ENCODE measurements around the gene LHPP.

Gene LHPP

GRCh38 chr10:124640538-124641231 lies 179.1 kb downstream of the LHPP start:
- Histone ChIP-seq H2BK5ac (ENCODE audit: low read depth, low read length, poor library complexity, severe bottlenecking) (no peak overlapping the region), H3K14ac (ENCODE audit: low read length in 2 of 2) (no peak overlapping the region), H2BK15ac (ENCODE audit: low read depth, poor library complexity, severe bottlenecking) (no peak overlapping the region), H3K9ac (ENCODE audit: low read length) (no peak overlapping the region), H3K18ac (ENCODE audit: low read depth in 1 of 2, low read length in 2 of 2) (peak overlapping the region in 1 of 2 experiments; percentile 30), H3K4me3 (ENCODE audit: insufficient read depth in 1 of 2, low read depth in 1 of 2, low read length in 2 of 2) (peak overlapping the region in 1 of 2 experiments; percentile 26), H2BK12ac (ENCODE audit: low read length in 2 of 2) (no peak overlapping the region), H3K27me3 (ENCODE audit: control insufficient read depth in 1 of 2, insufficient read depth in 1 of 2, low read length in 2 of 2) (no peaks in the 10 kb centered on the region), H4K8ac (ENCODE audit: low read length) (no peak overlapping the region), H3K4me2 (ENCODE audit: low read length, poor library complexity, severe bottlenecking) (no peak overlapping the region), H3K36me3 (ENCODE audit: control insufficient read depth in 1 of 2, insufficient read depth in 2 of 2, low read depth in 1 of 2, low read length in 2 of 2) (peaks cover 3 to 24% of the 10 kb centered on the region in 2 experiments), H3K9me3 (ENCODE audit: control insufficient read depth, low read length) (no peaks in the 10 kb centered on the region), H4K91ac (ENCODE audit: low read length) (no peak overlapping the region), H3K4ac (ENCODE audit: low read depth in 1 of 2, low read length in 2 of 2) (no peak overlapping the region), H2BK120ac (ENCODE audit: low read depth, low read length) (no peak overlapping the region), H3K23ac (ENCODE audit: low read length in 2 of 2) (no peak overlapping the region), H3K4me1 (ENCODE audit: control insufficient read depth, insufficient read depth, low read depth, low read length) (peaks cover 5% of the 10 kb centered on the region), H2AFZ (ENCODE audit: low read depth, low read length) (no peak overlapping the region), H2AK5ac (ENCODE audit: low read length, severe bottlenecking) (no peak overlapping the region), H3K27ac (ENCODE audit: low read length, poor library complexity, severe bottlenecking) (no peak overlapping the region), H3K79me1 (replicated peaks; ENCODE audit: low read length, poor library complexity, severe bottlenecking) (peaks cover 59% of the 10 kb centered on the region)
- DNase-seq: no peak
- WGBS: 78% methylated on average over 19 of the region's 20 CpGs

GRCh38 chr10:124641282-124642087 lies 179.9 kb downstream of the LHPP start:
- 80% methylated on average over 15 of the region's 15 CpGs for WGBS
- Histone ChIP-seq H3K14ac (ENCODE audit: low read length in 2 of 2) (peak overlapping the region in 1 of 2 experiments; percentile 19), H4K91ac (ENCODE audit: low read length) (peak overlapping the region; percentile 0), H3K27ac (ENCODE audit: low read length, poor library complexity, severe bottlenecking) (no peak overlapping the region), H3K9ac (ENCODE audit: low read length) (peak overlapping the region; percentile 23), H2AK5ac (ENCODE audit: low read length, severe bottlenecking) (no peak overlapping the region), H3K36me3 (ENCODE audit: control insufficient read depth in 1 of 2, insufficient read depth in 2 of 2, low read depth in 1 of 2, low read length in 2 of 2) (peaks cover 3 to 22% of the 10 kb centered on the region in 2 experiments), H2BK12ac (ENCODE audit: low read length in 2 of 2) (no peak overlapping the region), H2BK5ac (ENCODE audit: low read depth, low read length, poor library complexity, severe bottlenecking) (no peak overlapping the region), H3K23ac (ENCODE audit: low read length in 2 of 2) (no peak overlapping the region), H3K4me1 (ENCODE audit: control insufficient read depth, insufficient read depth, low read depth, low read length) (peaks cover 12% of the 10 kb centered on the region), H3K4me3 (ENCODE audit: insufficient read depth in 1 of 2, low read depth in 1 of 2, low read length in 2 of 2) (peak overlapping the region in 1 of 2 experiments; percentile 26), H3K9me3 (ENCODE audit: control insufficient read depth, low read length) (no peaks in the 10 kb centered on the region), H2AFZ (ENCODE audit: low read depth, low read length) (no peak overlapping the region), H2BK120ac (ENCODE audit: low read depth, low read length) (no peak overlapping the region), H3K4me2 (ENCODE audit: low read length, poor library complexity, severe bottlenecking) (no peak overlapping the region), H3K4ac (ENCODE audit: low read depth in 1 of 2, low read length in 2 of 2) (peak overlapping the region in 1 of 2 experiments; percentile 21), H4K8ac (ENCODE audit: low read length) (peak overlapping the region; percentile 45), H3K18ac (ENCODE audit: low read depth in 1 of 2, low read length in 2 of 2) (peak overlapping the region; percentile 1 to 30), H3K27me3 (ENCODE audit: control insufficient read depth in 1 of 2, insufficient read depth in 1 of 2, low read length in 2 of 2) (no peaks in the 10 kb centered on the region), H2BK15ac (ENCODE audit: low read depth, poor library complexity, severe bottlenecking) (no peak overlapping the region), H3K79me1 (replicated peaks; ENCODE audit: low read length, poor library complexity, severe bottlenecking) (peaks cover 64% of the 10 kb centered on the region)
- peak; percentile 59 for DNase-seq

GRCh38 chr10:124642088-124642710 lies 180.6 kb downstream of the LHPP start:
- Histone ChIP-seq H3K23ac (ENCODE audit: low read length in 2 of 2) (peak overlapping the region in 1 of 2 experiments; percentile 57), H3K4me2 (ENCODE audit: low read length, poor library complexity, severe bottlenecking) (no peak overlapping the region), H2BK120ac (ENCODE audit: low read depth, low read length) (no peak overlapping the region), H3K79me1 (replicated peaks; ENCODE audit: low read length, poor library complexity, severe bottlenecking) (peaks cover 61% of the 10 kb centered on the region), H3K4ac (ENCODE audit: low read depth in 1 of 2, low read length in 2 of 2) (no peak overlapping the region), H3K14ac (ENCODE audit: low read length in 2 of 2) (peak overlapping the region in 1 of 2 experiments; percentile 19), H3K4me1 (ENCODE audit: control insufficient read depth, insufficient read depth, low read depth, low read length) (peaks cover 15% of the 10 kb centered on the region), H2AFZ (ENCODE audit: low read depth, low read length) (no peak overlapping the region), H3K9me3 (ENCODE audit: control insufficient read depth, low read length) (no peaks in the 10 kb centered on the region), H3K27ac (ENCODE audit: low read length, poor library complexity, severe bottlenecking) (no peak overlapping the region), H3K9ac (ENCODE audit: low read length) (no peak overlapping the region), H4K8ac (ENCODE audit: low read length) (no peak overlapping the region), H2BK12ac (ENCODE audit: low read length in 2 of 2) (no peak overlapping the region), H2BK15ac (ENCODE audit: low read depth, poor library complexity, severe bottlenecking) (no peak overlapping the region), H2AK5ac (ENCODE audit: low read length, severe bottlenecking) (no peak overlapping the region), H3K27me3 (ENCODE audit: control insufficient read depth in 1 of 2, insufficient read depth in 1 of 2, low read length in 2 of 2) (no peaks in the 10 kb centered on the region), H2BK5ac (ENCODE audit: low read depth, low read length, poor library complexity, severe bottlenecking) (no peak overlapping the region), H3K36me3 (ENCODE audit: control insufficient read depth in 1 of 2, insufficient read depth in 2 of 2, low read depth in 1 of 2, low read length in 2 of 2) (peaks cover 3 to 16% of the 10 kb centered on the region in 2 experiments), H3K18ac (ENCODE audit: low read depth in 1 of 2, low read length in 2 of 2) (peak overlapping the region in 1 of 2 experiments; percentile 5), H4K91ac (ENCODE audit: low read length) (peak overlapping the region; percentile 0), H3K4me3 (ENCODE audit: insufficient read depth in 1 of 2, low read depth in 1 of 2, low read length in 2 of 2) (no peak overlapping the region)
- WGBS: 92% methylated on average over 20 of the region's 20 CpGs
- no peak for DNase-seq
